Omental fat pad (tissue), 4 donors: ENCODE data around the gene DNAH6. TPM values are rescaled to one million over a fixed set of nuclear protein-coding genes. Genes with fewer than 3 reads are reported as not detected.
"Not testable (repeated sequence)": the region's sequence is repeated elsewhere in the genome, so short reads cannot be mapped to it uniquely, and the experiment has no call there.

Experiments used
- ATAC-seq: fragments of 150-250 bp; one replicate; pipeline ENCODE4 v1.9.1; 2016; ENCODE audit warnings: mild to moderate bottlenecking, moderate library complexity; ENCODE audit not compliant: low FRiP score
- DNase-seq: peaks from one replicate; pipeline ENCODE4 v3.0.0-alpha.2; 2019; ENCODE audit warnings: low spot score
- total RNA-seq, 4 donors: library from RNA; depleted of rRNA; stranded (reverse); fragments of >200 nt; gene quantifications; one replicate each; pipeline ENCODE4 v1.1.0, GENCODE V29; 2016
- TF ChIP-seq, protein P1 (sequence below), 3 donors: fragments of 450-650 bp; IDR thresholded peaks; one replicate each; pipeline ENCODE4 v1.5.1; 2016 to 2017; ENCODE audit warnings: antibody characterized with exemption in 3 of 3, mild to moderate bottlenecking in 3 of 3, moderate library complexity in 2 of 3

The DNAH6 gene, protein sequence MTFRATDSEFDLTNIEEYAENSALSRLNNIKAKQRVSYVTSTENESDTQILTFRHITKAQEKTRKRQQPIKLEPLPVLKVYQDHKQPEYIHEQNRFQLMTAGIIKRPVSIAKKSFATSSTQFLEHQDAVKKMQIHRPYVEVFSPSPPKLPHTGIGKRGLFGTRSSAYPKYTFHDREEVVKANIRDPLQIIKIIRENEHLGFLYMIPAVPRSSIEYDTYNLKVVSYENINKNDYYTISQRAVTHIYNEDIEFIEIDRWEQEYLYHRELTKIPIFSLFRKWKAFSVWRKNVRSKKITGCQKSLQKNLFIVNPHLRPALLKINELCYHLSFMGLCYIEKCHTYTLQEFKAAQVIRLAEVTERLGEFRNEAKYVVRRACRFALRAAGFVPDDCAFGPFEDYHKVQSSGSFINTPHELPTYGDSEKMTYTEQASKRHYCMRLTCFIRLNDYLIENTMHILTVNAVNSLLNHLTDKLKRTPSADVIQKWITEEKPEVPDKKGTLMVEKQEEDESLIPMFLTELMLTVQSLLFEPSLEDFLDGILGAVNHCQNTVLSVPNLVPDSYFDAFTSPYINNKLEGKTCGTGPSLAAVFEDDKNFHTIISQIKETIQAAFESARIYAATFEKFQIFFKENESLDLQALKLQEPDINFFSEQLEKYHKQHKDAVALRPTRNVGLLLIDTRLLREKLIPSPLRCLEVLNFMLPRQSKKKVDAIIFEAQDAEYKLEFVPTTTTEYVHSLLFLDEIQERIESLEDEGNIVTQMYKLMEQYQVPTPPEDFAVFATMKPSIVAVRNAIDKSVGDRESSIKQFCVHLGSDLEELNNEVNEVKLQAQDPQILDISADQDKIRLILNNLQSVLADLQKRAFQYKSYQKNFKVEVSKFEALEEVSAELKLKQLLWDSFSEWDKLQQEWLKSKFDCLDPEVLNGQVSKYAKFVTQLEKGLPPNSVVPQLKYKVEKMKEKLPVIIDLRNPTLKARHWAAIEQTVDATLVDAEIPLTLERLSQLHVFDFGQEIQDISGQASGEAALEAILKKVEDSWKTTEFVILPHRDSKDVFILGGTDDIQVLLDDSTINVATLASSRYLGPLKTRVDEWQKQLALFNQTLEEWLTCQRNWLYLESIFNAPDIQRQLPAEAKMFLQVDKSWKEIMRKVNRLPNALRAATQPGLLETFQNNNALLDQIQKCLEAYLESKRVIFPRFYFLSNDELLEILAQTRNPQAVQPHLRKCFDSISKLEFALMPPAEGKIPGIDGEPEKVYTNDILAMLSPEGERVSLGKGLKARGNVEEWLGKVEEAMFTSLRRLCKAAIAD (N-terminal part only)
- total RNA-seq, result 1 to 10 TPM in 2 of 4 donors, under 1 TPM in 2; 0.16 to 1.6 (median 1.2) TPM

DNA sequence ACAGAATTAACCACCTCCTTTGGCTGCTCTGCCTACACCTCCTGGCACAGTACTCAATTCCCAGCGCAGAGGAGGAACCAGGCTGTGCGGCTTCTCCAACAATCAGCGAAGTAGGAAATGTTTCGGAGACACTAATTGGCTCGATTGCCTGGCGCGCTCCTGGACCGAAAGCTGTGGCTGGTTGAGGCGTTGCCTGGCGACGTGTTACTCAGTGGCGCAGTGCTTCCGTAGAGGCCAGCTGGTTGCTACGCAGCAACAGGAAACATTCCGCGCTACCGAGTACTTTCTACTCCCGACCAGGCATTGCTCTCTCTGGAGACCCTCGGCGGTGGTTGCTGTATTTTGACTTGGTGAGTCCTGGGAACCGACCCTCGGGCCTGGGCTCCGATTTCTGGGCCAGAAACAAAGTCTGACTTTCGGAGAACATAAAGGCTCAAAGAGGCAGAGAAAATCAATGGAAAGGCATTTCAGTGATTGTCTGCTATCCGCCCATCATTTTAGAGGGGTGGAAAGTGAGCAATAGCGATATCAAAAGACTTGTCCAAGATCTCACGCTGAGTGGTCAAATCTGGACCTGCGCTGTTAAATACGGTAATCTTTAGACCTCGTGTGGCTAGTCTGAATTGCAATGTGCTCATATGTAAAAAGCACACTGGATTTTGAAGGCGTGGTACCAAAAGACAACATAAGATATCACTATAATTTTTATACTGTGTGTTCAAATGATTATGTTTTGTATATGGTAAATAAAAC lies at the start of gene DNAH6:
Gene DNAH6 (plus strand): TSS at position 265 of the 753 bp plus-strand sequence. CDS start 1,329 bp downstream, outside the sequence.
- ATAC-seq, result peak; percentile 100
- TF ChIP-seq, protein P1, sequence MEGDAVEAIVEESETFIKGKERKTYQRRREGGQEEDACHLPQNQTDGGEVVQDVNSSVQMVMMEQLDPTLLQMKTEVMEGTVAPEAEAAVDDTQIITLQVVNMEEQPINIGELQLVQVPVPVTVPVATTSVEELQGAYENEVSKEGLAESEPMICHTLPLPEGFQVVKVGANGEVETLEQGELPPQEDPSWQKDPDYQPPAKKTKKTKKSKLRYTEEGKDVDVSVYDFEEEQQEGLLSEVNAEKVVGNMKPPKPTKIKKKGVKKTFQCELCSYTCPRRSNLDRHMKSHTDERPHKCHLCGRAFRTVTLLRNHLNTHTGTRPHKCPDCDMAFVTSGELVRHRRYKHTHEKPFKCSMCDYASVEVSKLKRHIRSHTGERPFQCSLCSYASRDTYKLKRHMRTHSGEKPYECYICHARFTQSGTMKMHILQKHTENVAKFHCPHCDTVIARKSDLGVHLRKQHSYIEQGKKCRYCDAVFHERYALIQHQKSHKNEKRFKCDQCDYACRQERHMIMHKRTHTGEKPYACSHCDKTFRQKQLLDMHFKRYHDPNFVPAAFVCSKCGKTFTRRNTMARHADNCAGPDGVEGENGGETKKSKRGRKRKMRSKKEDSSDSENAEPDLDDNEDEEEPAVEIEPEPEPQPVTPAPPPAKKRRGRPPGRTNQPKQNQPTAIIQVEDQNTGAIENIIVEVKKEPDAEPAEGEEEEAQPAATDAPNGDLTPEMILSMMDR (IDR thresholded peaks at IDR 0.05), result no peak
- DNase-seq, result peak; percentile 70

DNA sequence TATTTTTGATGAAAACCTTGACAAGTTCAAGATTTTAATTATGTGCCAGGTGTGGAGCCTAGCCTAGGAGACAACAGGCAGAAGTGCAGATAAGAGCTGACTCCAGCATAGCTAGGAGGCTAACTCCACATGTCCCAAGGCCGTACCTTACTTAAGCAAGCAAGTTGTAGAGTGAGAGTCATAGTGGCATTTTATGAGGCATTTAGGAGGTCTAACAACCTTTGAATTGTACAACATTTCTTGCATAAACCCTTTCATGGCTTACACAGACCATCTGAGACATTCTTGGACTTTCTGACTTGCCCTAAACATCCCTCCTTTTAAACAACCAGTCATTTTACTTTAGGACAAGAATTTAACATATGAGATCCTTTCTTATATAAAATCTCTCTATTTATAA lies 48.9 kb upstream of the DNAH6 start:
- no peak for ATAC-seq
- DNase-seq, result no peak
- TF ChIP-seq, protein P1 (IDR thresholded peaks at IDR 0.05), result no peak

DNA sequence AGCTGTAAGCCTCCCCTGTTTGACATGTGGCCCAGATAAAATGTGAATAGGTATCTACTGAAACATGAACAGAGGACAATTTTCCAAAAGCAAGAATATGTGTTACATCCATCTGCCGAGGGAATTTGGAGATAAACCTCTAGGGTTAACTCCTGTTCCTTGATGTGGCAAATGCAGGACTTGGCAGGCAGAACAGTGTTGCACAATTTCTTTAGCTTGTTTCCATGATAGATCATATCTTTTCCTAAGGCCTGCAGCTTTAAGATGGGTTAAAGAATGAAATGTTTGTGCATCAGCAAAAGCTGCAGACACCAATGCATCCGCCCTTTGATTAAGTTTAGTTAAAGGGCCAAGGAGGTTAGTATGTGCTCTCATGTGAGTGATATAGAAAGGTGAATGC lies 43.9 kb upstream of the DNAH6 start:
- ATAC-seq, DNase-seq: not testable (repeated sequence)

DNA sequence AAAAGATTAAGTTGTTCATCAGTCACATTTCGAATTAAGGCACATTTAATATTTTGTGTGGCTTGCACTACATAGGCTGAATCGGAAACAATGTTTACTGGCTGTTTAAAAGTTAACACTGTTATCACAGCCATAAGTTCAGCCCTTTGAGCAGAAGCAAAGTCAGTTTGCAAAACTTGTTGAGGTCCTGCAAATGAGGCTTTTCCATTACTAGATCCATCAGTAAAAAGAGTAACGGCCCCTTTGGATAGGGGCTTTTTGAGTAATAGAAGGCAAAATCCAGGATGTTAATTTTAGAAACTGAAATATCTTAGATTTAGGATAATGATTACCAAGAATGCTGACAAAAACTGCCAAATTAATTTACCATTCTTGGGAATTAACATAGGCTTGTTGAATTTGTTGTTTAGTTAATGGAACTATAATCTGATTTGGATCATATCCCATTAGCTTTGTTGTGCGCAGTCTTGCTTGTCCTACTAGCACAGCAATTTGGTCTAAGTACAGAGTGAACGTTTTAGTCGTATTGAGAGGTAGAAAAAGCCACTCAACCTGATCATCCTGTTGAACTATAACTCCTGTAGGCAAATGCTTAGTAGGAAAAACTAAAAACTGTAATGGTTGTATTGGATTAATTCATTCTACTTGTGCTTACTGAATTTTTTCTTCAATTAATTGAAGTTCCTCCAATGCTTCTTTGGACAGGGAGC lies 43.3 kb upstream of the DNAH6 start:
- TF ChIP-seq, protein P1 (IDR thresholded peaks at IDR 0.05), result no peak
- DNase-seq, result no peak

DNA sequence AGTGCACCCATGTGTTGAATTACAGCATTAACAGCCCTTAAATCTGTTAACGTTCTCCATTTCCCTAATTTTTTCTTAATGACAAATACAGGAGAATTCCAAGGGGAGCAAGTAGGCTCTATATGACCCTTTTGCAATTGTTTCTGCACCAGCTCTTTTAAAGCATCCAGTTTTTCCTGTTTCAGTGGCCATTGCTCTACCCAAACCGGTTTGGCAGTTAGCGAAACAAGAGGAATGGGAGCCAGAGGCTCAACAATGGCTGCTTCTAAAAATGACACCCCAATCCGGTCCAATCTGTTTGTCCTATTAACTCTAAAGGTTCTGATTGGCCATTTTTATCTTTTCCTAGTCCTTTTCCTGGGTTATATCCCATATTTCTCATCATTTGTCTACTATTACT lies 42.1 kb upstream of the DNAH6 start:
- TF ChIP-seq, protein P1 (IDR thresholded peaks at IDR 0.05), result no peak
- DNase-seq (no peak), ATAC-seq (no peak)

More for the DNA sequence above, 43.3 kb upstream of the DNAH6 start:
- ATAC-seq, result no peak

DNA sequence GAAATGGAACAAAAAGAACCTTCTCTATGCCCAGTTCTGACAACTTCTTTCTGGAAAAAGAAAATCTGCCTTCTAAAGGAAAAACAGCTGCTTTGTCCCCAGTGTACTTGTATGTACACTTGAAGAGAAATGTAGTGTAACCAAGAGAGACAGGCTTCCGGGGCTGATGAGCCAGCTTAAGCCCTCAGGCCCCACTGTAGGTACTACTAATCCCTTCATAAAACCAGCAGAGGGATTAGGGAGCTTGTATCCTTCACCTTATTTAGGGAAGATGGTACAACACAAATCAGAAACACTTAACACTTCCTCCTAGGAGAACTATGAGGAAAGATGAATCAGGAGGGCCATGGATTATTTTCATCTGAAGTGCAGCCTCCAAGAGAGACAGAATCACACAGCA lies 38.4 kb upstream of the DNAH6 start:
- DNase-seq (no peak), ATAC-seq (no peak)
- TF ChIP-seq, protein P1 (IDR thresholded peaks at IDR 0.05), result no peak
